NK-92 treated with Interleukin-12 subunit alpha and Interleukin-12 subunit beta, amount 100 ng/mL, for 24 hours (cell line): Measurements from ENCODE around the gene CLIP1.
A peak's percentile ranks its signal among the peaks of the same experiment; 100 is the strongest.
"Not testable (repeated sequence)": the region's sequence is repeated elsewhere in the genome, so short reads cannot be mapped to it uniquely, and the experiment has no call there.

ENCODE experiments used
- DNase-seq: peaks from one replicate; lab custom pipeline; 2025; lab: John Stamatoyannopoulos, UW

The CLIP1 gene

GRCh38 chr12:122435186-122435585, 12.7 kb upstream of the CLIP1 start:
- DNase-seq: no peak

GRCh38 chr12:122429043-122429442, 6.6 kb upstream of the CLIP1 start:
- DNase-seq: not testable (repeated sequence)

GRCh38 chr12:122427403-122427802, 4.9 kb upstream of the CLIP1 start:
- DNase-seq: no peak

- DNase-seq: no peak
Observed at GRCh38 chr12:122423258-122424165, 1.0 kb upstream of the CLIP1 start.

- DNase-seq: no peak
Observed at GRCh38 chr12:122422730-122423257, 325 bp upstream of the CLIP1 start.

- DNase-seq: no peak
Observed at GRCh38 chr12:122421187-122421820, 1.2 kb downstream of the CLIP1 start.

GRCh38 chr12:122420471-122421162, 1.9 kb downstream of the CLIP1 start:
- no peak for DNase-seq

- not testable (repeated sequence) for DNase-seq
Observed at GRCh38 chr12:122419094-122419493, 3.4 kb downstream of the CLIP1 start.

GRCh38 chr12:122415665-122416064, 6.8 kb downstream of the CLIP1 start:
- DNase-seq: not testable (repeated sequence)

- no peak for DNase-seq
Observed at GRCh38 chr12:122413516-122414404, 8.7 kb downstream of the CLIP1 start.

- DNase-seq: no peak
Observed at GRCh38 chr12:122412851-122413433, 9.5 kb downstream of the CLIP1 start.

GRCh38 chr12:122411537-122411936, 10.9 kb downstream of the CLIP1 start:
- DNase-seq: no peak

GRCh38 chr12:122407208-122407607, 15.3 kb downstream of the CLIP1 start:
- no peak for DNase-seq

- no peak for DNase-seq
Observed at GRCh38 chr12:122406701-122407164, 15.7 kb downstream of the CLIP1 start.

- no peak for DNase-seq
Observed at GRCh38 chr12:122403831-122404230, 18.6 kb downstream of the CLIP1 start.

- no peak for DNase-seq
Observed at GRCh38 chr12:122403115-122403770, 19.2 kb downstream of the CLIP1 start.

- no peak for DNase-seq
Observed at GRCh38 chr12:122402264-122402663, 20.2 kb downstream of the CLIP1 start.

- DNase-seq: peak; percentile 9
Observed at GRCh38 chr12:122399592-122400373, 22.7 kb downstream of the CLIP1 start.

GRCh38 chr12:122399254-122399591, 23.2 kb downstream of the CLIP1 start:
- DNase-seq: no peak

GRCh38 chr12:122397981-122398380, 24.5 kb downstream of the CLIP1 start:
- not testable (repeated sequence) for DNase-seq
